HEK293 (cell line): ENCODE data around the gene LRP1.

Experiments
- KLF1 ChIP-seq: fragments of 450-650 bp; formaldehyde crosslinking; IDR thresholded peaks from 2 replicates; pipeline ENCODE4 v1.5.1; 2016; ENCODE audit warnings: missing biosample characterization, missing genetic modification characterization
- YY1 ChIP-seq: fragments of 450-650 bp; formaldehyde crosslinking; IDR thresholded peaks from 2 replicates; pipeline ENCODE4 v1.5.1; 2018; ENCODE audit warnings: missing biosample characterization, missing genetic modification characterization
- ZFP3 ChIP-seq: fragments of 450-650 bp; formaldehyde crosslinking; IDR thresholded peaks from 2 replicates; pipeline ENCODE4 v1.5.1; 2016; ENCODE audit warnings: low read depth, missing biosample characterization, missing genetic modification characterization
- TF ChIP-seq, protein P1 (sequence below): fragments of 450-650 bp; formaldehyde crosslinking; IDR thresholded peaks from 2 replicates; pipeline ENCODE4 v1.5.1; 2016; ENCODE audit warnings: missing biosample characterization, missing genetic modification characterization
- TF ChIP-seq, protein P2 (sequence below): fragments of 450-650 bp; formaldehyde crosslinking; IDR thresholded peaks from 2 replicates; pipeline ENCODE4 v1.5.1; 2016; ENCODE audit warnings: missing biosample characterization, missing genetic modification characterization

DNA sequence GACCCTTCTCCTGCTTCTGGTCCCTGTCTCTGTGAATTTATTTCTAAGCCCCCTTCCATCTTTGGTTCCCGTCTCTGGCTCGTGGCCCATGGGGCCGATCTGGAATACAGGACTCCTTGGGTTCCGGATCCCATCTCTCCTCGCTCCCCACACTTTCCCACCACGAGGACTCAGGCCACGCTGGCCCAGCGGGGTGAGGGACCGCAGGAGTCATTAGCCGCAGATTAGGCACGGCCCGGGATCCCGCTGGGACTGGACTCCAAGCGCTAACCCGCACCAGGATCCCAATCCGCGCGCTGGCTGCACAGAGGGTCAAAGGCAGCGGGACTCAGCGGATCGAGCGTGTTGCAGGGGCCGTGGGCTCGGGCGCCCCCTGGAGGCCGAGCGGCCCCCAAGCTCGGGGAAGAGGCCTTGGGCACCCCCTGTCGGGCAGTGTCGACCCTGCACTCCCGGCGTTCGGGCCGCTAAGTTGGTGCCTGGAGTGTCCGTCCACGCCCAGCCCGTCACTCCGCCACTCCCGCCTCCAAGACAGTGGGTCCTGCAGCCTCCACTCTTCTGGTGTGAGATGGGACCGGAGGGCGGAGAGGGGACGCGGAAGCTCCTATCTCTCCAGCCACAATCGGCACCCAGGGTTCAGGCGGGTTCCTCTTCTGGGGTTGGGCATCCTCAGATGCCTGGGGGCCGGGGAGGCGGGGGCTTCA lies 110.7 kb downstream of the LRP1 start:
- TF ChIP-seq YY1, result peak; percentile 58; the same call in 1 of the 2 replicates
- TF ChIP-seq, protein P1, sequence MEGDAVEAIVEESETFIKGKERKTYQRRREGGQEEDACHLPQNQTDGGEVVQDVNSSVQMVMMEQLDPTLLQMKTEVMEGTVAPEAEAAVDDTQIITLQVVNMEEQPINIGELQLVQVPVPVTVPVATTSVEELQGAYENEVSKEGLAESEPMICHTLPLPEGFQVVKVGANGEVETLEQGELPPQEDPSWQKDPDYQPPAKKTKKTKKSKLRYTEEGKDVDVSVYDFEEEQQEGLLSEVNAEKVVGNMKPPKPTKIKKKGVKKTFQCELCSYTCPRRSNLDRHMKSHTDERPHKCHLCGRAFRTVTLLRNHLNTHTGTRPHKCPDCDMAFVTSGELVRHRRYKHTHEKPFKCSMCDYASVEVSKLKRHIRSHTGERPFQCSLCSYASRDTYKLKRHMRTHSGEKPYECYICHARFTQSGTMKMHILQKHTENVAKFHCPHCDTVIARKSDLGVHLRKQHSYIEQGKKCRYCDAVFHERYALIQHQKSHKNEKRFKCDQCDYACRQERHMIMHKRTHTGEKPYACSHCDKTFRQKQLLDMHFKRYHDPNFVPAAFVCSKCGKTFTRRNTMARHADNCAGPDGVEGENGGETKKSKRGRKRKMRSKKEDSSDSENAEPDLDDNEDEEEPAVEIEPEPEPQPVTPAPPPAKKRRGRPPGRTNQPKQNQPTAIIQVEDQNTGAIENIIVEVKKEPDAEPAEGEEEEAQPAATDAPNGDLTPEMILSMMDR (tag by site-specific recombination), result peak; percentile 100
- TF ChIP-seq KLF1 (tag by site-specific recombination), result peak; percentile 74
- TF ChIP-seq ZFP3 (tag by site-specific recombination), result no peak
- TF ChIP-seq, protein P2, sequence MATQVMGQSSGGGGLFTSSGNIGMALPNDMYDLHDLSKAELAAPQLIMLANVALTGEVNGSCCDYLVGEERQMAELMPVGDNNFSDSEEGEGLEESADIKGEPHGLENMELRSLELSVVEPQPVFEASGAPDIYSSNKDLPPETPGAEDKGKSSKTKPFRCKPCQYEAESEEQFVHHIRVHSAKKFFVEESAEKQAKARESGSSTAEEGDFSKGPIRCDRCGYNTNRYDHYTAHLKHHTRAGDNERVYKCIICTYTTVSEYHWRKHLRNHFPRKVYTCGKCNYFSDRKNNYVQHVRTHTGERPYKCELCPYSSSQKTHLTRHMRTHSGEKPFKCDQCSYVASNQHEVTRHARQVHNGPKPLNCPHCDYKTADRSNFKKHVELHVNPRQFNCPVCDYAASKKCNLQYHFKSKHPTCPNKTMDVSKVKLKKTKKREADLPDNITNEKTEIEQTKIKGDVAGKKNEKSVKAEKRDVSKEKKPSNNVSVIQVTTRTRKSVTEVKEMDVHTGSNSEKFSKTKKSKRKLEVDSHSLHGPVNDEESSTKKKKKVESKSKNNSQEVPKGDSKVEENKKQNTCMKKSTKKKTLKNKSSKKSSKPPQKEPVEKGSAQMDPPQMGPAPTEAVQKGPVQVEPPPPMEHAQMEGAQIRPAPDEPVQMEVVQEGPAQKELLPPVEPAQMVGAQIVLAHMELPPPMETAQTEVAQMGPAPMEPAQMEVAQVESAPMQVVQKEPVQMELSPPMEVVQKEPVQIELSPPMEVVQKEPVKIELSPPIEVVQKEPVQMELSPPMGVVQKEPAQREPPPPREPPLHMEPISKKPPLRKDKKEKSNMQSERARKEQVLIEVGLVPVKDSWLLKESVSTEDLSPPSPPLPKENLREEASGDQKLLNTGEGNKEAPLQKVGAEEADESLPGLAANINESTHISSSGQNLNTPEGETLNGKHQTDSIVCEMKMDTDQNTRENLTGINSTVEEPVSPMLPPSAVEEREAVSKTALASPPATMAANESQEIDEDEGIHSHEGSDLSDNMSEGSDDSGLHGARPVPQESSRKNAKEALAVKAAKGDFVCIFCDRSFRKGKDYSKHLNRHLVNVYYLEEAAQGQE (tag by site-specific recombination), result no peak
